Naive thymus-derived CD8-positive, alpha-beta T cell (primary cell): ENCODE results near the gene SIK3. TPM values are rescaled to one million over a fixed set of nuclear protein-coding genes. Genes with fewer than 3 reads are reported as not detected.

Experiments used
- ATAC-seq, 2 donors: fragments of 150-1000 bp; cut with Tn5 transposase in 1 of 2; sonication (Bioruptor Pico), chemical (Tn5 transposase) in 1 of 2; 1 replicate in 1 of 2; 2 replicates in 1 of 2; pipeline ENCODE4 v1.10.0; 2021; ENCODE audit warnings: mild to moderate bottlenecking in 2 of 2, moderate library complexity in 2 of 2
- POLR2A ChIA-PET: fragments of 350-600 bp; sonication (Branson Sonifier 250); formaldehyde crosslinking; loops from one replicate; lab custom pipeline; 2021; ENCODE audit warnings: antibody characterized with exemption; lab: Charles Lee
- DNase-seq, 10 donors: peaks; one replicate each; pipeline versions ENCODE4 v3.0.0 to v3.0.0-alpha.2; 2020 to 2022
- H3K27ac Mint-ChIP-seq, 10 donors: one replicate each; pipeline ENCODE4 v1.8.0; 2020 to 2022; ENCODE audit warnings: mild to moderate bottlenecking in 10 of 10, mixed read lengths in 10 of 10, moderate library complexity in 4 of 10, inconsistent platforms in 1 of 10
- H3K27me3 Mint-ChIP-seq, 5 donors: one replicate each; pipeline ENCODE4 v1.8.0; 2021 to 2022; ENCODE audit warnings: mixed read lengths in 5 of 5
- H3K36me3 Mint-ChIP-seq, 3 donors: one replicate each; pipeline ENCODE4 v1.8.0; 2020 to 2022; ENCODE audit warnings: mixed read lengths in 3 of 3, mild to moderate bottlenecking in 2 of 3, inconsistent platforms in 1 of 3
- H3K4me1 Mint-ChIP-seq, 4 donors: one replicate each; pipeline ENCODE4 v1.8.0; 2021 to 2022; ENCODE audit warnings: mixed read lengths in 4 of 4
- H3K4me3 Mint-ChIP-seq, 10 donors: one replicate each; pipeline ENCODE4 v1.8.0; 2020 to 2022; ENCODE audit warnings: mild to moderate bottlenecking in 10 of 10, mixed read lengths in 10 of 10, moderate library complexity in 6 of 10, inconsistent platforms in 1 of 10
- H3K9me3 Mint-ChIP-seq, 9 donors: one replicate each; pipeline ENCODE4 v1.8.0; 2020 to 2022; ENCODE audit warnings: mixed read lengths in 9 of 9, mild to moderate bottlenecking in 3 of 9, inconsistent platforms in 1 of 9, moderate library complexity in 1 of 9
- polyA plus RNA-seq, 3 donors: library from polyadenylated mRNA; unstranded; fragments of 300-500 nt; fragmentation: Illumina TruSeq; gene quantifications; one replicate each; pipeline ENCODE4 v1.2.3, GENCODE V29; 2021
- total RNA-seq, 8 experiments: library from RNA in 2 of 8; stranded (reverse) in 2 of 8; gene quantifications; one replicate each; pipeline ENCODE4 v1.2.3 and lab custom pipeline; 2021 to 2026

The SIK3 gene
- total and polyA plus RNA-seq, 5 experiments from 2014 or later, result 14.1 to 69.2 (median 16.2) TPM

- Mint-ChIP-seq H3K4me3 (no peak overlapping the region), H3K4me1 (peaks cover 12 to 39% (median 20%) of the 10 kb centered on the region in 4 donors), H3K36me3 (peaks cover 0 to 27% (median 9%) of the 10 kb centered on the region in 3 donors), H3K27me3 (no peaks in the 10 kb centered on the region), H3K27ac (peak overlapping the region in 3 of 10 donors; percentile 33 to 40 (median 34)), H3K9me3 (no peaks in the 10 kb centered on the region)
- ATAC-seq, result no peak
- no peak for DNase-seq
- POLR2A ChIA-PET, result no interaction called here
These were observed 187.8 kb downstream of the SIK3 start for GRCh38 chr11:116910378-116910777.

GRCh38 chr11:116909245-116909644 is 189.0 kb downstream of the SIK3 start:
- H3K27ac Mint-ChIP-seq, result peak overlapping the region in 4 of 10 donors; percentile 10 to 26 (median 21)
- POLR2A ChIA-PET, result no interaction called here
- ATAC-seq (no peak), DNase-seq (no peak)
- H3K9me3 Mint-ChIP-seq, result no peaks in the 10 kb centered on the region
- peaks cover 12 to 39% (median 20%) of the 10 kb centered on the region in 4 donors for H3K4me1 Mint-ChIP-seq
- H3K4me3 Mint-ChIP-seq, result no peak overlapping the region
- peaks cover 0 to 32% (median 9%) of the 10 kb centered on the region in 3 donors for H3K36me3 Mint-ChIP-seq
- no peaks in the 10 kb centered on the region for H3K27me3 Mint-ChIP-seq

- peaks cover 26 to 45% (median 32%) of the 10 kb centered on the region in 4 donors for H3K4me1 Mint-ChIP-seq
- DNase-seq (no peak), ATAC-seq (no peak)
- H3K27me3 Mint-ChIP-seq, result no peaks in the 10 kb centered on the region
- H3K9me3 Mint-ChIP-seq, result no peaks in the 10 kb centered on the region
- H3K36me3 Mint-ChIP-seq, result peaks cover 0 to 34% (median 6%) of the 10 kb centered on the region in 3 donors
- POLR2A ChIA-PET, result no interaction called here
- no peak overlapping the region for H3K4me3 Mint-ChIP-seq
- H3K27ac Mint-ChIP-seq, result peak overlapping the region in 1 of 10 donors; percentile 30
These were observed 191.7 kb downstream of the SIK3 start for GRCh38 chr11:116906479-116906878.

GRCh38 chr11:116903090-116903489 is 195.1 kb downstream of the SIK3 start:
- no peak overlapping the region for H3K4me3 Mint-ChIP-seq
- peak overlapping the region in 3 of 10 donors; percentile 6 to 32 (median 15) for H3K27ac Mint-ChIP-seq
- POLR2A ChIA-PET, result interaction anchor here (1.2 kb wide), 1 partner anchor 22 kb away, joined by 3 read pairs; no protein-coding TSS in a partner anchor
- ATAC-seq (no peak), DNase-seq (no peak)
- H3K27me3 Mint-ChIP-seq, result no peaks in the 10 kb centered on the region
- H3K36me3 Mint-ChIP-seq, result peaks cover 10 to 38% (median 20%) of the 10 kb centered on the region in 3 donors
- H3K4me1 Mint-ChIP-seq, result peaks cover 19 to 29% (median 24%) of the 10 kb centered on the region in 4 donors
- peaks cover 0 to 12% (median 0%) of the 10 kb centered on the region in 9 donors for H3K9me3 Mint-ChIP-seq

- H3K36me3 Mint-ChIP-seq, result peaks cover 10 to 42% (median 23%) of the 10 kb centered on the region in 3 donors
- ATAC-seq (no peak), DNase-seq (no peak)
- peaks cover 0 to 12% (median 0%) of the 10 kb centered on the region in 9 donors for H3K9me3 Mint-ChIP-seq
- H3K27me3 Mint-ChIP-seq, result no peaks in the 10 kb centered on the region
- POLR2A ChIA-PET, result interaction anchor here (0.6 to 1.2 kb wide), 2 partner anchors 12 to 98 kb away, joined by 3 to 4 read pairs; no protein-coding TSS in a partner anchor
- H3K4me1 Mint-ChIP-seq, result peaks cover 19 to 28% (median 24%) of the 10 kb centered on the region in 4 donors
- peak overlapping the region in 3 of 10 donors; percentile 12 to 52 (median 15) for H3K27ac Mint-ChIP-seq
- H3K4me3 Mint-ChIP-seq, result peak overlapping the region in 1 of 10 donors; percentile 29
These were observed 196.1 kb downstream of the SIK3 start for GRCh38 chr11:116901964-116902688.

GRCh38 chr11:116901211-116901610 is 197.0 kb downstream of the SIK3 start:
- H3K36me3 Mint-ChIP-seq, result peaks cover 10 to 47% (median 27%) of the 10 kb centered on the region in 3 donors
- H3K4me3 Mint-ChIP-seq, result no peak overlapping the region
- no peak for ATAC-seq
- H3K27ac Mint-ChIP-seq, result peak overlapping the region in 2 of 10 donors; percentile 7 to 73
- POLR2A ChIA-PET, result interaction anchor here (0.6 to 1.2 kb wide), 2 partner anchors 99 to 170 kb away, joined by 3 read pairs; no protein-coding TSS in a partner anchor
- H3K27me3 Mint-ChIP-seq, result no peaks in the 10 kb centered on the region
- no peak for DNase-seq
- peaks cover 0 to 12% (median 0%) of the 10 kb centered on the region in 9 donors for H3K9me3 Mint-ChIP-seq
- H3K4me1 Mint-ChIP-seq, result peaks cover 19 to 25% (median 24%) of the 10 kb centered on the region in 4 donors

- Mint-ChIP-seq H3K27me3 (no peaks in the 10 kb centered on the region), H3K4me1 (peaks cover 6 to 15% (median 10%) of the 10 kb centered on the region in 4 donors), H3K36me3 (peaks cover 19 to 71% (median 32%) of the 10 kb centered on the region in 3 donors), H3K27ac (no peak overlapping the region), H3K4me3 (no peak overlapping the region), H3K9me3 (peaks cover 0 to 12% (median 0%) of the 10 kb centered on the region in 9 donors)
- POLR2A ChIA-PET, result no interaction called here
- ATAC-seq, result no peak
- DNase-seq, result no peak
These were observed 202.0 kb downstream of the SIK3 start for GRCh38 chr11:116896211-116896610.

GRCh38 chr11:116895048-116895757 is 203.0 kb downstream of the SIK3 start:
- Mint-ChIP-seq H3K9me3 (peaks cover 0 to 8% (median 0%) of the 10 kb centered on the region in 9 donors), H3K4me1 (peaks cover 9 to 17% (median 13%) of the 10 kb centered on the region in 4 donors), H3K27me3 (no peaks in the 10 kb centered on the region), H3K27ac (peak overlapping the region in 9 of 10 donors; percentile 49 to 88 (median 74)), H3K36me3 (peaks cover 15 to 66% (median 29%) of the 10 kb centered on the region in 3 donors), H3K4me3 (no peak overlapping the region)
- peak; percentile 58 to 63 for ATAC-seq
- POLR2A ChIA-PET, result no interaction called here
- peak in 5 of 10 donors; percentile 8 to 63 (median 15) for DNase-seq

GRCh38 chr11:116893906-116894305 is 204.3 kb downstream of the SIK3 start:
- Mint-ChIP-seq H3K4me3 (no peak overlapping the region), H3K27me3 (no peaks in the 10 kb centered on the region), H3K9me3 (no peaks in the 10 kb centered on the region), H3K4me1 (peaks cover 10 to 20% (median 16%) of the 10 kb centered on the region in 4 donors), H3K27ac (peak overlapping the region in 7 of 10 donors; percentile 14 to 81 (median 42)), H3K36me3 (peaks cover 9 to 57% (median 18%) of the 10 kb centered on the region in 3 donors)
- ATAC-seq, result no peak
- DNase-seq, result no peak
- POLR2A ChIA-PET, result no interaction called here

GRCh38 chr11:116893437-116893836 is 204.8 kb downstream of the SIK3 start:
- POLR2A ChIA-PET, result no interaction called here
- H3K27ac Mint-ChIP-seq, result peak overlapping the region in 4 of 10 donors; percentile 51 to 81 (median 67)
- no peak for DNase-seq
- peaks cover 10 to 20% (median 16%) of the 10 kb centered on the region in 4 donors for H3K4me1 Mint-ChIP-seq
- ATAC-seq, result no peak
- peaks cover 9 to 57% (median 18%) of the 10 kb centered on the region in 3 donors for H3K36me3 Mint-ChIP-seq
- H3K9me3 Mint-ChIP-seq, result no peaks in the 10 kb centered on the region
- H3K27me3 Mint-ChIP-seq, result no peaks in the 10 kb centered on the region
- H3K4me3 Mint-ChIP-seq, result no peak overlapping the region

- H3K4me3 Mint-ChIP-seq, result no peak overlapping the region
- peaks cover 10 to 20% (median 16%) of the 10 kb centered on the region in 4 donors for H3K4me1 Mint-ChIP-seq
- ATAC-seq (no peak), DNase-seq (no peak)
- H3K27me3 Mint-ChIP-seq, result no peaks in the 10 kb centered on the region
- H3K9me3 Mint-ChIP-seq, result no peaks in the 10 kb centered on the region
- H3K36me3 Mint-ChIP-seq, result peaks cover 9 to 60% (median 18%) of the 10 kb centered on the region in 3 donors
- peak overlapping the region in 4 of 10 donors; percentile 8 to 53 (median 26) for H3K27ac Mint-ChIP-seq
- POLR2A ChIA-PET, result no interaction called here
These were observed 205.9 kb downstream of the SIK3 start for GRCh38 chr11:116892374-116892773.

- no peak overlapping the region for H3K4me3 Mint-ChIP-seq
- H3K27ac Mint-ChIP-seq, result peak overlapping the region in 5 of 10 donors; percentile 8 to 53 (median 13)
- POLR2A ChIA-PET, result no interaction called here
- peaks cover 9 to 56% (median 12%) of the 10 kb centered on the region in 3 donors for H3K36me3 Mint-ChIP-seq
- H3K27me3 Mint-ChIP-seq, result no peaks in the 10 kb centered on the region
- H3K4me1 Mint-ChIP-seq, result peaks cover 10 to 20% (median 16%) of the 10 kb centered on the region in 4 donors
- ATAC-seq (no peak), DNase-seq (no peak)
- no peaks in the 10 kb centered on the region for H3K9me3 Mint-ChIP-seq
These were observed 206.5 kb downstream of the SIK3 start for GRCh38 chr11:116891746-116892145.
